GM18502 (cell line): ENCODE results near the gene IQCH.

ENCODE experiments used
- ATAC-seq: cut with Tn5 transposase; IDR thresholded peaks from one replicate; pipeline ENCODE4 v1.9.1; 2021; ENCODE audit warnings: mild to moderate bottlenecking; ENCODE audit not compliant: unreplicated experiment, poor library complexity

Gene IQCH

DNA sequence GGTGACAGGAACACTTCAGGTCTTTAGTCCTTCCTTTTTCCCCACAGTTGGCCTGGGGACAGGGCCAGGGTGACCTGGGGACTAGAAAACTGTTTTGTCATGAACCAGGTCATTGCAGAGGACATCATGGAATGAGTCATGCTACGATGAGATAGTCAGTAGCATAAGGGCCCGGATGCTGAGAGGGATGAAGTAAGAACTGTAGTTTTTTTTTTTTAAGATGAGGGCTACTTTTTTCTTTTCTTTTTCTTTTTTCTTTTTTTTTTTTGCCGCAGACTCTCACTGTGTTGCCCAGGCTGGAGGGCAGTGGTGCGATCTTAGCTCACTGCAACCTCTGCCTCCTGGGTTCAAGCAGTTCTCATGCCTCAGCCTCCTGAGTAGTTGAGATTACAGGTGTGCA is 295.9 kb downstream of the IQCH start:
- ATAC-seq, result no peak

DNA sequence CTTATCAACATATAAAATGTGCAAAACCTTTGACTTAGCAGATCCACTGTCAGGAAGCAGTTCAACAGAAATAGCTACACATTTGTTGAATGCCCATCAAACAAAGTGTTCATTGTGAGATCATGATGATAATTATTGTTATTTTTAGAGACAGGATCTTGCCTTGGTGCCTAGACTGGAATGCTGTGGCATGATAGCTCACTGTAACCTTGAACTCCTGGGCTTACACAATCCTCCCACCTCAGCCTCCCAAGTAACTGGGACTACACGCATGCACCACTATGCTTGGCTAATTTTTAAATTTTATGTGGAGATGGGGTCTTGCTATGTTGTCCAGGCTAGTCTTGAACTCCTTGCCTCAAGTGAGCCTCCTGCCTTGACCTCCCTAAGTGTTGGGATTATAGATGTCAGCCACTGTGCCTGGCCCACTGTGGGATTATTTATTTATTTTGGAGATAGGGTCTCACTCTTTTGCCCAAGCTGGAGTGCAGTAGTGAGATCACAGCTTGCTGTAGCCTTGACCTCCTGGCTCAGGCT is 296.7 kb downstream of the IQCH start:
- no peak for ATAC-seq
